Fibroblast of the aortic adventitia (primary cell): ENCODE results near the gene VDAC2. TPM values are rescaled to one million over a fixed set of nuclear protein-coding genes. Genes with fewer than 3 reads are reported as not detected.
A peak's percentile ranks its signal among the peaks of the same experiment; 100 is the strongest.

Experiments used
- DNase-seq: peaks from one replicate; pipeline ENCODE4 v3.0.0-alpha.2; 2010; ENCODE audit warnings: low read depth
- H3K4me3 ChIP-seq: 2 replicates; pipeline ENCODE4 v1.5.1; 2011; ENCODE audit warnings: low read depth, mild to moderate bottlenecking, control low read depth, low read length, moderate library complexity
- total RNA-seq: library from RNA; depleted of rRNA; stranded (reverse); fragments of >200 nt; gene quantifications from 2 replicates; pipeline ENCODE4 v1.2.3, GENCODE V29; 2012; ENCODE audit warnings: low replicate concordance
- TF ChIP-seq, protein P1 (sequence below): IDR thresholded peaks from 2 replicates; pipeline ENCODE4 v1.5.1; 2011; ENCODE audit warnings: mild to moderate bottlenecking, low read length, control low read depth, inconsistent platforms; ENCODE audit not compliant: insufficient read depth

Gene VDAC2
- total RNA-seq, 1 donor = 174 TPM

DNA sequence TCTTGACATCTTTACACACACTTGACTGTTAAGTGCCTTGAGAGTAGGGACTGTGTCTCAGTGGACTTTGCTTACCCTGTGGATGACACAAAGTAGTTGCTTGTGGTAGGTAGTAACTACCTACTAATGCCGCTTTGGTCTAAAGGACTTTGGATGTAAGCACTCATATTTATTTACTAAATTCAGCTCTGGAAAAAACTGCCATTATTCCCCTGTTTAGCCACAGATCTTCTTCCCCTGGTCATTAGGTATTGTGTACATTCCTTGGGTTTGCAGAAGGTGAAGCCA lies 2.8 kb upstream of the VDAC2 start:
- H3K4me3 ChIP-seq = no peak overlapping the region
- TF ChIP-seq, protein P1, sequence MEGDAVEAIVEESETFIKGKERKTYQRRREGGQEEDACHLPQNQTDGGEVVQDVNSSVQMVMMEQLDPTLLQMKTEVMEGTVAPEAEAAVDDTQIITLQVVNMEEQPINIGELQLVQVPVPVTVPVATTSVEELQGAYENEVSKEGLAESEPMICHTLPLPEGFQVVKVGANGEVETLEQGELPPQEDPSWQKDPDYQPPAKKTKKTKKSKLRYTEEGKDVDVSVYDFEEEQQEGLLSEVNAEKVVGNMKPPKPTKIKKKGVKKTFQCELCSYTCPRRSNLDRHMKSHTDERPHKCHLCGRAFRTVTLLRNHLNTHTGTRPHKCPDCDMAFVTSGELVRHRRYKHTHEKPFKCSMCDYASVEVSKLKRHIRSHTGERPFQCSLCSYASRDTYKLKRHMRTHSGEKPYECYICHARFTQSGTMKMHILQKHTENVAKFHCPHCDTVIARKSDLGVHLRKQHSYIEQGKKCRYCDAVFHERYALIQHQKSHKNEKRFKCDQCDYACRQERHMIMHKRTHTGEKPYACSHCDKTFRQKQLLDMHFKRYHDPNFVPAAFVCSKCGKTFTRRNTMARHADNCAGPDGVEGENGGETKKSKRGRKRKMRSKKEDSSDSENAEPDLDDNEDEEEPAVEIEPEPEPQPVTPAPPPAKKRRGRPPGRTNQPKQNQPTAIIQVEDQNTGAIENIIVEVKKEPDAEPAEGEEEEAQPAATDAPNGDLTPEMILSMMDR = no peak
- no peak for DNase-seq

DNA sequence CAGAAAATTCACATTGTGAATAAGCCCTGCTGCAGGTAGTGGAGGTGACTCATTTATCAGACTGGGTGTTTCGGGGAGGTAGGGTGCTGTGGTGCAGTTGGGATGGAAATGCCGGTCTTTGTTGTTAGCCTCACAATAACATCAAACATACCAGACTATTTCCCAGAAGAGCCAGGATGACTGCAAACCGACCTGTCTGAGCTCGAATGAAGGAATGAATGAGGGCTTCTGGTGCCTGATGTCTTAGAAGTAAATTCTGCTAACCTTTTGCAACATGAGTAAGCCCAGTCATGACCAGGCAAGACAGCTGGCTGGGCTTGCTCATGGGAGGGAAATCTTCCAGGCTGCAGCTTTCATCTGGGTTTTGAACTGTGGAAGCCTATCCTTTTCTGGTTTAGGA lies 2.4 kb upstream of the VDAC2 start:
- DNase-seq = peak; percentile 79
- H3K4me3 ChIP-seq = no peak overlapping the region
- TF ChIP-seq, protein P1 = no peak

DNA sequence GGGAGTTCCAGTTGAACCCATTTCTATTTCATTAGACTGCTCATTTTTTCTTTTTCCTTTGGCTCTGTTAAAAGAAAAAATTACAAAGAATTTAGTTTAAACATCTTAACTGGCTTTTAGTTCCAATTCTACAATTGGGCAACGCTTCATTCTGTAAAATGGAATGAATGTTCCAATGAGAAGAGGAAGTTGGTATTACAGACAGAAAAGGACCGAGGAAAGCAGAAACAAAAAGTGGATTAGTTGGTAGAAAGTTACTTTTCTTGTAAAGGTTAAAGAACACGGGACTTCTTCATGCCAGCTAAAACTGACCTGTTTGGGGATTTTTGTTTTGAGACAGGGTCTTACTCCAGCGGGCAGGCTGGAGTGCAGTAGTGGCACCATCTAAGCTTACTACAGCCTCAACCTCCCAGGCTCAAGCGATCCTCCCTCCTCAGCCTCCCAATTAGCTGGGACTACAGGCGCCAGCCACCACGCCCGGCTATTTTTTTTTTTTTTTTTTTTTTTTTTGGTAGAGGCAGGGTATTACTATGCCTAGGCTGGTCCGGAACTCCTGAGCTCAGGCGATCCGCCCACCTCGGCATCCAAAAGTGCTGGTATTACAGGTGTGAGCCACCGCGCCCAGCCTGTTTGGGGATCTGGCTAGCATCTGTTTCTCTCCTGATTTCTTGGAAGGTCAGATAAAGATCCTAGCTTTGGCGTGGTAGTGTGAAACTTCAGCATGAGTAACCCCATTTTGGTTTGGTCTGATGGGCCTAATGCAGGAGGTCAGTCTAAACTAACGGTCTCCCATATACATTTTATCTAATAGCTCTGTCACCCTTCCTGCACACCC lies 1.3 kb upstream of the VDAC2 start:
- DNase-seq = no peak
- TF ChIP-seq, protein P1 = no peak
- H3K4me3 ChIP-seq = no peak overlapping the region

DNA sequence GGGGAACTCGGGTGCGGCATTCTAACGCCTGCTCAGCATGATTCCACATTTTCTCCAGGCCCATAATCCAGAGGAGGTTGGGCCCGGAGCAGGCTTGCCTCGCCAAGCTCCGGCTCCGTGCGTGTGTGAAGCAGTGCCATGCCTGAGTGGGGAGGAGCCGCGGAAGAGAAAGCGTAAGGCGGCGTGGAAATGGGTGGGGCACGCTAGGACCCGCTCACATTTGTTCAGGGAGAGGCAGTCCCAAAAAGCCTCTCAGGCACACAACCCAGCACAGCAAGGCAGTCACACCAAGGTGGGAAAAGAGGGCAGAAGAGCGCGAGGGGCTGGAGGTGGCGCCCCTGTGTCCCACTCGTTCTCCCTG lies 695 bp upstream of the VDAC2 start:
- TF ChIP-seq, protein P1 = no peak
- peak overlapping the region; percentile 91 for H3K4me3 ChIP-seq
- DNase-seq = peak; percentile 90

DNA sequence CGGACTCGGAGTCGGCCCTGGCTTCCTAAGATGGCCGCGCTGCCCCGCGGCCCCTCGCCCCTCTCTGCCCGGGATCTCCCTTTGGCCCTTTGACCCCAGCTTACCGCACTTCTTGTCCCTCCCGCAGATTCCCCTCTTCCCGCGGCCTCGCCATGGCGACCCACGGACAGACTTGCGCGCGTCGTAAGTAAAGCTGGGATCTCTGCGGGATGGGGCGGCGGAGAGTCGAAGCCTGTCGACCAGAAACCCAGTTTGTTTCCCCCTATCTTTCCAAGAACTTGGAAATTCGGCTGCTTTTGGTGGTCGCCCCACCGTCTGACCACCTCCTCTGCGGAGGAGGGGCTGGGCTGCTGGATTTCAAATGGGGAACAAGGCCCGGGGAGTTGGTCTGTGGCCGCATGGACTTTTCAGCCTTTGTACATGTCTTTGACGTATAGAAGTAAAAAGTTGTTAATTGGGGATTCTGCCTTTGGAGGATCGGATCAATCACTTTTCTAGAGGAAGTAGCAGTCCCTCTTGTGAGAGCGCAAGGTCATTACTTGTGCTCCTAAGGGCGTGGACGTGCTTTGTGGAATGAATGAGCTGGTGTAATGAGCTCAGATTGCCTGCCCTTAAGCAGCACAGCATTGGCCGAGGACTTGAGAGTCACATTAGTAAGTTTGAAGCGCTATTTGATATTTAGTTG lies 553 bp downstream of the VDAC2 start:
- TF ChIP-seq, protein P1 = no peak
- peak overlapping the region; percentile 91 for H3K4me3 ChIP-seq
- DNase-seq = peak; percentile 57

DNA sequence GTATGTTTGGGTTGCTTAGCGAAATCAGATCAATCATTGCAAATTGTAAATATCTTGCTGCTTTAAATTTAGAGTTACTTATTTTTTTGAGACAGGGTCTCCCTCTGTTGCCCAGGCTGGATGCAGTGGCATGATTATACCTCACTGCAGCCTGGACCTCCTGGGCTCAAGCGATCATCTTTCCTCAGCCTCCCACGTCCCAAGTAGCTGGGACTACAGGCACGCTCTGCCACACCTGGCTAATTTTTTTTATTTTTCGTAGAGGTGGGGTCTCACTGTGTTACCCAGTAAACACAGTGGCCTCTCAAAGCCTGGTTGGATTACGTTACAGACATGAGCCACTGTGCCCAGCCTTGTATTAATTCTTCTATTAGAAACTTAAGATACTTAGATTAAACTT lies 1.7 kb downstream of the VDAC2 start:
- TF ChIP-seq, protein P1 = no peak

More for the DNA sequence above, 1.7 kb downstream of the VDAC2 start:
- peak overlapping the region; percentile 44 for H3K4me3 ChIP-seq
- no peak for DNase-seq
